NCI-H1105 (cell line): Measurements from ENCODE around the gene RNPEPL1.

ENCODE experiments used
- DNase-seq: peaks from one replicate; lab custom pipeline; 2025; lab: John Stamatoyannopoulos, UW

RNPEPL1 gene

GRCh38 chr2:240565333-240566202, 2.7 kb upstream of the RNPEPL1 start:
- DNase-seq: no peak

- DNase-seq: peak; percentile 70
Measured at GRCh38 chr2:240566203-240567136, 1.8 kb upstream of the RNPEPL1 start.

- DNase-seq: no peak
Measured at GRCh38 chr2:240567137-240567871, 980 bp upstream of the RNPEPL1 start.

GRCh38 chr2:240568678-240569522, 616 bp downstream of the RNPEPL1 start:
- peak; percentile 31 for DNase-seq

- no peak for DNase-seq
Measured at GRCh38 chr2:240569523-240569997, 1.3 kb downstream of the RNPEPL1 start.

GRCh38 chr2:240569998-240570530, 1.8 kb downstream of the RNPEPL1 start:
- no peak for DNase-seq

- no peak for DNase-seq
Measured at GRCh38 chr2:240570531-240571313, 2.4 kb downstream of the RNPEPL1 start.

- no peak for DNase-seq
Measured at GRCh38 chr2:240571314-240571973, 3.2 kb downstream of the RNPEPL1 start.

GRCh38 chr2:240572141-240573031, 4.1 kb downstream of the RNPEPL1 start:
- DNase-seq: no peak

- no peak for DNase-seq
Measured at GRCh38 chr2:240573071-240573515, 4.8 kb downstream of the RNPEPL1 start.

GRCh38 chr2:240573516-240574385, 5.5 kb downstream of the RNPEPL1 start:
- DNase-seq: no peak

GRCh38 chr2:240574386-240575100, 6.3 kb downstream of the RNPEPL1 start:
- no peak for DNase-seq

- no peak for DNase-seq
Measured at GRCh38 chr2:240575101-240575965, 7.0 kb downstream of the RNPEPL1 start.

GRCh38 chr2:240576036-240576435, 7.8 kb downstream of the RNPEPL1 start:
- no peak for DNase-seq

- no peak for DNase-seq
Measured at GRCh38 chr2:240576436-240577205, 8.3 kb downstream of the RNPEPL1 start.
